22Rv1 (cell line): ENCODE results near the gene COG6.
A peak's percentile ranks its signal among the peaks of the same experiment; 100 is the strongest.

Experiments
- H3K27ac ChIP-seq: fragments of 450-650 bp; 2 replicates; pipeline ENCODE4 v1.5.1; 2017
- ZFX ChIP-seq: fragments of 450-650 bp; IDR thresholded peaks from 2 replicates; pipeline ENCODE4 v1.6.1; 2017; ENCODE audit warnings: antibody characterized with exemption, borderline replicate concordance
- TF ChIP-seq, protein P1 (sequence below): fragments of 450-650 bp; IDR thresholded peaks from 2 replicates; pipeline ENCODE4 v1.5.1; 2017; ENCODE audit warnings: mild to moderate bottlenecking

Gene COG6

DNA sequence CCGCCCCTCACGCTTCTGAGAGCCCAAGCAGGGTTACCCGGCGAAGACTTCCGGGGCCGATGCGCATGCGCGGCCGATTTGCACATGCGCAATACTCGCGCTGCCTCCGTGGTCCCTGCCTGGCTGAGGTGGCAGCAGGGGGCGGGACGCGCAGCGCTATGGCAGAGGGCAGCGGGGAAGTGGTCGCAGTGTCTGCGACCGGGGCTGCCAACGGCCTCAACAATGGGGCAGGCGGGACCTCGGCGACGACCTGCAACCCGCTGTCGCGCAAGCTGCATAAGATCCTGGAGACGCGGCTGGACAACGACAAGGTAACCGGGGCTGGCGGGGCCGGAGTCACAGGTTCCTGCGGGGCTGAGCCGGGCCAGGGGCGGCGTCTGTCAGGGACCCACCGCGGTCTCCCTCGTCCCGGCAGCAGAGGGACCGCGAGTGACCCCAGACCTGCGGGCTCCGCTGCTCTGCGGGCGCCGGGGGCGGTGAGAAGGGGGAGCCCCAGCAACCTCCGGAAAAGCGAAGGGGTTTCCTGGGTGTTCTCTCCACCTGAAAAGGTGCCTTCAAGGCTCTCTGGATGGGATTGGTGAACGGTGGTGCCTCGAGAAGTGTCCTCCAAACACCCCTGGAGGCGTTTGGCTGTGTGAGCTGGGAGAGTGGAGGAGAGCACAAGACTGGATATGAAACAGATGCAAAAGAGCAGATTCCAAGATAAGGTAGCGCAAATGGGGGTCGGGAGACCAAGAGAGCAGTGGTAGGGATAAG is at the start of gene COG6:
COG6 (plus strand) TSS at position 94 of the 756 bp plus-strand sequence; CDS start at position 159, 65 bp downstream.
- TF ChIP-seq ZFX: no peak
- TF ChIP-seq, protein P1, sequence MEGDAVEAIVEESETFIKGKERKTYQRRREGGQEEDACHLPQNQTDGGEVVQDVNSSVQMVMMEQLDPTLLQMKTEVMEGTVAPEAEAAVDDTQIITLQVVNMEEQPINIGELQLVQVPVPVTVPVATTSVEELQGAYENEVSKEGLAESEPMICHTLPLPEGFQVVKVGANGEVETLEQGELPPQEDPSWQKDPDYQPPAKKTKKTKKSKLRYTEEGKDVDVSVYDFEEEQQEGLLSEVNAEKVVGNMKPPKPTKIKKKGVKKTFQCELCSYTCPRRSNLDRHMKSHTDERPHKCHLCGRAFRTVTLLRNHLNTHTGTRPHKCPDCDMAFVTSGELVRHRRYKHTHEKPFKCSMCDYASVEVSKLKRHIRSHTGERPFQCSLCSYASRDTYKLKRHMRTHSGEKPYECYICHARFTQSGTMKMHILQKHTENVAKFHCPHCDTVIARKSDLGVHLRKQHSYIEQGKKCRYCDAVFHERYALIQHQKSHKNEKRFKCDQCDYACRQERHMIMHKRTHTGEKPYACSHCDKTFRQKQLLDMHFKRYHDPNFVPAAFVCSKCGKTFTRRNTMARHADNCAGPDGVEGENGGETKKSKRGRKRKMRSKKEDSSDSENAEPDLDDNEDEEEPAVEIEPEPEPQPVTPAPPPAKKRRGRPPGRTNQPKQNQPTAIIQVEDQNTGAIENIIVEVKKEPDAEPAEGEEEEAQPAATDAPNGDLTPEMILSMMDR: peak; percentile 25
- H3K27ac ChIP-seq: no peak within 1 kb of the TSS

DNA sequence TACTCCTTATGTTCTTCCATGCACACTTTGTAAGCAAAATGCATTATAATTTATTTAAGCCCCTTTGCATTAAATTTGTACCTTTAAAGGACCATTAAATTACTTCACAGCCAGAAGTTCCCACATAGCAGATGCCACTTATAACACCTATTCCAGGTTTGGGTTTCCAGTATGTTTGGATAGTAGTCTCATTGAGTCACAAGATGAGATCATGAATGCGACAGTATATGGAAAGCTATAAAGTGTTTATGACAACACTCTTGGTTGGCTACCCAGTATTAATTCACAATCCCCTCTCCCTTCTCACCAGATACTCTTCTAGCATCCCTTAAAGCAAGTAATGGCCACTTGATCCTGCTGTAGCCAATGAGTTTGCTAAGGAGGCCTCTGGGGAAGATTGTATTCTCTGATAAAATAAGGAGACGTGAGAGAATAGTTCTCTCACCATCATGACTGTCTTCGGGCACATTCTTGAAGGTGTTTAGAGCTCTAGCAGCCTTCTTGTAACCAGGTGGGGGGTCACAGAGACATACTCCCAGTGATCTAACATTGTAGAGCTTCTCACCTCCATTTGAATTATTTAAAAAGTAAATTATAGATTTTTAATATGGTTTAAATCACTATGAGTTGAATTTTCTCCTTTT is 49.7 kb upstream of the COG6 start:
- H3K27ac ChIP-seq: no peak overlapping the region
- no peak for TF ChIP-seq ZFX
- TF ChIP-seq, protein P1: no peak

DNA sequence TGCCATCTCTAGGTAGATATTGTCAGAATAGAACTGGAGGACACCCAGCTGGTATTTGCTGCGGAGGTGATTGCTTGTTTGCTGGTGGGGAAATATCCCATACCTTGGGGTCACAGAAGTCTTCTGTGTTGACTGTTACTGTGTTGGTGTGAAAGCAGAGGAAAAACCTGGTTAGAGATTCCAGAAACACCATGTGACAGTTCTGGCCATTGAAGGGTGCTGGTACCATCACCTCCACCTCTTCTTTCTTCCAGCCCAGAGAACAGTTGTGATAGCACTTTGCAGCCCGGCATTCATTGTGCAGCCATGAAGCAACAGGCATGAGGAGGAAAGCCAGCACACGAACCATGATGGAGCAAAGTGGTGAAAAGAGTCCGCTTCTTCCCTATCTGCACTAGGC is 47.6 kb upstream of the COG6 start:
- no peak overlapping the region for H3K27ac ChIP-seq
- TF ChIP-seq, protein P1: no peak
- TF ChIP-seq ZFX: no peak

DNA sequence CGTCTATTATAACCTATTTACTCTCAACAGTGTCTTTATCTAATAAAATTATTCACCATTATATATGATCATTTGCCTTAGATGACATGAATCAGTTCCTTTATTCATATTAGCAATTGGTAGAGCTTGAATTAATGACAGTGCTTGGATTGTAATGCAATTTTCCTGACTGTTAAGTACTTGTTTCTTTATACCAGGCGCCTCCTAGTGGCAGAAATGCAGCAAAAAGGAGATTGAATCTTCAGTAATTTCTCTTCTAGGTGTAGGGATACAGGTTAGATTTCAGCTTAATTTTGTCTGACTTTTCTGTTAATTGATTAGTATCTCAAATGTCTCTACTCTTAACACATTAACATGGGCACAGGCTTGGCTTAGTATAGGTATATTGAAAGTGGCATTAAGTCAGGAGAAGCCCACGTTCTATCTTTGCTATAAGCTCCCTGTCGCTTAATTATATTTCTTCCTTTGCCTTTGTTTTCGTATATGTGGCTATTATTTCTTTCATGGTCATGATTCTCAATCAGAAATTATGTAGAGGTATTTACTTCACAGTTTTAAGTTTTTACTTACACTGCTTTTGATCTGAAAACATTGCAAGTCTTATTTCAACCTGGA is 43.3 kb upstream of the COG6 start:
- no peak for TF ChIP-seq ZFX
- TF ChIP-seq, protein P1: peak; percentile 87
- H3K27ac ChIP-seq: no peak overlapping the region

DNA sequence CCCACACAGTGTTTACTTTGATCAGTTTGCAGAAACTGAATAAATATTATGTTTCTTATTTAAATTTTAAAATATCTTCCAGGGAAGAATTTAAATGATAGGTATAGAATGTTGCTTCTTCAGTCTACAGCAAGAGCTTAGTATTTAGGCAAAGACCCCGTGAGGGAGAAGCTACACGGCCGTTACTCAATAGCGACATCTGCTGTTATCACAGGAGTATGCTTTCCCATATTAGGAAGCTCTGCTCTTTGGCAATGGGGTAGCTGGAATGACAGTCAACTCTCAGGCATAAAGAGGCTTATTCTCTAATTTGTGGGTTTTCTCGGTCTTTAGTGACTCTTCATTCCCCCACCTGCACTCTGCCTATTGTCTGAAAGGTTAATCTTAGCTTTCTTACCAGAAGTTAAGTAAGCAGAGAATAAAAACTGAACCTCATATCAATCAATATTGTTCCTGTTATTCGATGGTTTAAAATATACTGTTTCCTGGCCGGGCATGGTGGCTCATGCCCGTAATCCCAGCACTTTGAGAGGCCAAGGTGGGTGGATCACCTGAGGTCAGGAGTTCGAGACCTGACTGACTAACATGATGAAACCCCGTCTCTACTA is 39.3 kb upstream of the COG6 start:
- TF ChIP-seq, protein P1: peak; percentile 96
- TF ChIP-seq ZFX: no peak
- H3K27ac ChIP-seq: no peak overlapping the region

DNA sequence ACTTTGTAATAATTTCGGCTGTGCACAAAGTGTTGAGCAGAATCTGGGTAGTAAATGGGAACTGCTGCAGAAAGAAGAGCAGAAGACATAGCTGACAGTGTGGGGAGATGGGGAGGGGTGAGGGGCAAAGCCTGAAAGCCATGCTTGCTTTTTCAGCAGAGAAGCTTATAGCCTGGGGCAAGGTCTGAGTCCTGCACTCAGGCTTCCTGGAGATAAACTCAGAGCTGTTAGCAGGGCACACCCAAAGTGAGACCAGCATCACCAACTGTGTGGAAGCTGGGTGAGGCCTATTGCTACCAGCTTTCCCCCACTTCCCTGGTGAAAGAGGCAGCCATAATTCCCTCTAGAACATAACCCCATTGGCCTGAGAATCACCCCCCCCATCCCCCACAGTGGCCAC is 36.9 kb upstream of the COG6 start:
- no peak for TF ChIP-seq ZFX
- TF ChIP-seq, protein P1: no peak
- no peak overlapping the region for H3K27ac ChIP-seq
